Measurements from ENCODE around the gene FMOD. TPM values are rescaled to one million over a fixed set of nuclear protein-coding genes. Genes with fewer than 3 reads are reported as not detected.

Gene FMOD
- total RNA-seq, 1 donor from 2014 or later = 28.9 TPM

DNA sequence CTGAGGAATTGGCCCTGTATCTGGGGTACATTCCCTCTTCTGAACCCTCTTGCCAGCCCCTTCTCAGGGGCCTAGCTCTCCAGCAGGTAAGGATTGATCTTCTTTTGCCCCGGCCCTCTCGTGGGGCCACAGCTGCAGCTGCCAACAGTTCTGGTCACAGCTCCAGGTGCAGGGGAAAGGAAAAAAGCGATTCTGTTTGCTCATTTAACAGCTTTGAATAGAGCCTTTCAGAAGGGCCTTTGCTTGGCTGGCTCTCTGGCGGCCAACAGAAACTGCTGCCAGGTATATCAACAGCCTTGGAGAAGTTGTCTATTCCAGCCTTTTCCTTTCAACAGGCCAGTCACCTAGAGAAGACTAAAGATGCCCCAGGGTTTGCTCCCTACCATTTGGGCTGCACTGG is 16.1 kb upstream of the FMOD start:
- no peak for ATAC-seq
- DNase-seq = no peak
- intact Hi-C loops (cut with DNase I) = no loop called here

DNA sequence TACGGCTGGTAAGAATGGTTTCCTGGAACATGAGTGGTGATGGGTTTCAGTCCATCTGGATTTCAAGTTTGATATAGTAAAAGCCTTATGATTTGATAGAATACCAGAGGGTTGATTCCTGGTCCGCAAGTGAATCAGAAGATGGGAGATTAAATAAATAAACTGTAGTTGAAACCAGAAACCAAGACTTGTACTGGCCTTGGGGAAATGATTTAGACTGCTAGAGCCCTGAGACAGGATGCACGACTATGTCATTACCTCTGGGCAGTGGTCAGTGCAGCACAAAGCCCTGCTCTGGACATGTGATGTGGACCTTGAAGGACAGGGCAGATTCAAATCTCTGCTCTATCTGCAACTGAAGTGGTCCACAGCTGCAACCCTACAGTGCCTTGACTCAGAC is 15.6 kb upstream of the FMOD start:
- Histone ChIP-seq H3K4me1 (peaks cover 18% of the 10 kb centered on the region), H3K9me3 (no peaks in the 10 kb centered on the region), H3K27me3 (ENCODE audit: low read depth) (no peaks in the 10 kb centered on the region), H3K36me3 (no peaks in the 10 kb centered on the region), H3K27ac (no peak overlapping the region), H3K4me3 (no peak overlapping the region)
- DNase-seq = no peak
- TF ChIP-seq, protein P1, sequence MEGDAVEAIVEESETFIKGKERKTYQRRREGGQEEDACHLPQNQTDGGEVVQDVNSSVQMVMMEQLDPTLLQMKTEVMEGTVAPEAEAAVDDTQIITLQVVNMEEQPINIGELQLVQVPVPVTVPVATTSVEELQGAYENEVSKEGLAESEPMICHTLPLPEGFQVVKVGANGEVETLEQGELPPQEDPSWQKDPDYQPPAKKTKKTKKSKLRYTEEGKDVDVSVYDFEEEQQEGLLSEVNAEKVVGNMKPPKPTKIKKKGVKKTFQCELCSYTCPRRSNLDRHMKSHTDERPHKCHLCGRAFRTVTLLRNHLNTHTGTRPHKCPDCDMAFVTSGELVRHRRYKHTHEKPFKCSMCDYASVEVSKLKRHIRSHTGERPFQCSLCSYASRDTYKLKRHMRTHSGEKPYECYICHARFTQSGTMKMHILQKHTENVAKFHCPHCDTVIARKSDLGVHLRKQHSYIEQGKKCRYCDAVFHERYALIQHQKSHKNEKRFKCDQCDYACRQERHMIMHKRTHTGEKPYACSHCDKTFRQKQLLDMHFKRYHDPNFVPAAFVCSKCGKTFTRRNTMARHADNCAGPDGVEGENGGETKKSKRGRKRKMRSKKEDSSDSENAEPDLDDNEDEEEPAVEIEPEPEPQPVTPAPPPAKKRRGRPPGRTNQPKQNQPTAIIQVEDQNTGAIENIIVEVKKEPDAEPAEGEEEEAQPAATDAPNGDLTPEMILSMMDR (IDR thresholded peaks at IDR 0.05) = no peak
- intact Hi-C loops (cut with DNase I) = no loop called here
- ATAC-seq = no peak

More for the DNA sequence above, 16.1 kb upstream of the FMOD start:
- TF ChIP-seq, protein P1 (IDR thresholded peaks at IDR 0.05) = no peak
- no peak overlapping the region for H3K4me3 ChIP-seq
- H3K36me3 ChIP-seq = no peaks in the 10 kb centered on the region
- no peak overlapping the region for H3K27ac ChIP-seq
- H3K27me3 ChIP-seq (ENCODE audit: low read depth) = no peaks in the 10 kb centered on the region
- H3K4me1 ChIP-seq = peaks cover 18% of the 10 kb centered on the region
- no peaks in the 10 kb centered on the region for H3K9me3 ChIP-seq

DNA sequence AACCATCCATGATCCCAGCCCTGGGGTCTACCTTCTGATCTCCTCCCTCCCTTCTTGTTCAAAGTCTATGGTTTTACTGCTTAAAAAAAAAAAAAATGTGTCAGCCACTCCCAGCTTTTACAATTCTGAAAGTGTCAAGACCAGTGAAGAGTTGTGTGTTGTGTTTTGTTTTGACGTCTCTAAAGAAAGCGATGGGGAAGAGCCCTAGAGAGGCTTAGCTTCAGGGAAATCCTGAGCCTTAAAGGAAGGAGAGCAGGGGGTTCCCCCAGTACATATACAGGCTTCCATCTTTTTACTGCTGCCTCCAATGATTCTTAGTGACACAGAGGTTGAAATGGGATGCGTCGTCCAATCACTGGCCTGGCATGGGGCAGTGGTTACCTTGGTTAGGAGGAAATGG is 13.9 kb upstream of the FMOD start:
- Histone ChIP-seq H3K36me3 (no peaks in the 10 kb centered on the region), H3K9me3 (no peaks in the 10 kb centered on the region), H3K4me1 (peaks cover 17% of the 10 kb centered on the region), H3K4me3 (no peak overlapping the region), H3K27ac (no peak overlapping the region), H3K27me3 (ENCODE audit: low read depth) (no peaks in the 10 kb centered on the region)
- DNase-seq (no peak), ATAC-seq (no peak)
- intact Hi-C loops (cut with DNase I) = no loop called here
- TF ChIP-seq, protein P1 (IDR thresholded peaks at IDR 0.05) = no peak

DNA sequence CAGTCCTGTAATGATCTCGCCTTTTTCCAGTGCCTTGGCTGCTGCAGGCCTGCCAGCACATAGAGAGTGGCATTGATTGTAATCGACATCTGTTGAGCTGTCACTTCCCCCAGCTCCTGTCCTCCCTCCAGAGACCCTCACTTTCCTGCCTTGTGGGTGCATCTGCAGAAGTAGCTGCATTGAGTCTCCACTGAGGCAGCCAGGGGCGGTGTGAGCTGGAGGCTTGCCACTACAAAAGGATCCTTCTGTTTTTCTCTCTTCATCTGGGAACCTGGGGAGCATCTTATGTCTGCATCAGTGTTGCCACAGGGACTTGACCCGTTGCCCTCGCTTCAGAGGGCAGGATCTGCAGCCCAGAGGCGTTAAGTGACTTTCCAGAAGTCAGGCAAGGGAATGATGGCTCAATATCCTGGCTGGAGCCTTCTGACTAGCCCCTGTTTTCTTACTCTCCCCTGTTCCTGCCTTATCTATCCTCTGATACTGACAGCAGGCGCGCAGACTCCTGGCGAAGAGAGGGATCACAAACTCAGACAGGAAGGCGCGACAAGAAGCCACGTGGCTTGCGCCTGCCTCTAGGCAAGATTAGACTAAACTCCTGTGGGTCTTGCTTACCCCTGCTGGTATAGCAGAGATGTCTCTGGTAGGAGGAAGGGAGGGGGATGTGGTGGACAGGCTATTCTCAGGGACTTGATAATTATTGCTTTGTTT is 13.3 kb upstream of the FMOD start:
- no peaks in the 10 kb centered on the region for H3K9me3 ChIP-seq
- intact Hi-C loops (cut with DNase I) = no loop called here
- no peak overlapping the region for H3K4me3 ChIP-seq
- peaks cover 12% of the 10 kb centered on the region for H3K4me1 ChIP-seq
- ATAC-seq (no peak), DNase-seq (no peak)
- H3K27me3 ChIP-seq (ENCODE audit: low read depth) = no peaks in the 10 kb centered on the region
- no peak overlapping the region for H3K27ac ChIP-seq
- no peaks in the 10 kb centered on the region for H3K36me3 ChIP-seq
- TF ChIP-seq, protein P1 (IDR thresholded peaks at IDR 0.05) = no peak

DNA sequence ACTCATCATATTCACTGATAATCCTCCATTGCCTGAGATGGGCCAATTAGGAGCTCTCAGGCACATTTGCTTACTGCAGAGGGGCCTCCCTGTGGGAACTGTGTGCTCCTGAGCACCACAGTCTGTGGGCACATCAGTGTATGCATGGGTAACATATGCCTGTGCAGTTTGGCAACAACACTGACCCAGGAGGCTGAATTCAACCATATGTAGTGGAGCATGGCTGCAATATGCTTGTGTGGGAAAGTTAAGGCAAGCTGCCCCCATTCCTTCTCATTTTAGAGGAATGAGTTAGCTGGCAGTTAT is 11.8 kb upstream of the FMOD start:
- H3K27ac ChIP-seq = no peak overlapping the region
- H3K36me3 ChIP-seq = no peaks in the 10 kb centered on the region
- intact Hi-C loops (cut with DNase I) = no loop called here
- no peak overlapping the region for H3K4me3 ChIP-seq
- H3K4me1 ChIP-seq = peaks cover 4% of the 10 kb centered on the region
- no peaks in the 10 kb centered on the region for H3K27me3 ChIP-seq (ENCODE audit: low read depth)
- DNase-seq (no peak), ATAC-seq (no peak)
- no peaks in the 10 kb centered on the region for H3K9me3 ChIP-seq
- TF ChIP-seq, protein P1 (IDR thresholded peaks at IDR 0.05) = no peak

All from lower lobe of right lung (tissue), 2 donors.